Activated naive CD8-positive, alpha-beta T cell treated with anti-CD3 and anti-CD28 coated beads for 36 hours (primary cell): ENCODE measurements around the gene JUND. TPM values are rescaled to one million over a fixed set of nuclear protein-coding genes. Genes with fewer than 3 reads are reported as not detected.

Source experiments
- DNase-seq: peaks from one replicate; pipeline ENCODE4 v3.0.0; 2021
- H3K27ac Mint-ChIP-seq: one replicate; pipeline ENCODE4 v1.8.0; 2022; ENCODE audit warnings: mild to moderate bottlenecking, moderate library complexity, mixed read lengths
- H3K27me3 Mint-ChIP-seq: one replicate; pipeline ENCODE4 v1.8.0; 2022; ENCODE audit warnings: mild to moderate bottlenecking, mixed read lengths
- H3K36me3 Mint-ChIP-seq: one replicate; pipeline ENCODE4 v1.8.0; 2021; ENCODE audit warnings: mild to moderate bottlenecking, mixed read lengths
- H3K4me1 Mint-ChIP-seq: one replicate; pipeline ENCODE4 v1.8.0; 2021; ENCODE audit warnings: mixed read lengths
- H3K4me3 Mint-ChIP-seq: one replicate; pipeline ENCODE4 v1.8.0; 2022; ENCODE audit warnings: mild to moderate bottlenecking, moderate library complexity, mixed read lengths
- H3K9me3 Mint-ChIP-seq: one replicate; pipeline ENCODE4 v1.8.0; 2022; ENCODE audit warnings: mixed read lengths
- total RNA-seq, 2 experiments: library from RNA; stranded (reverse); gene quantifications; one replicate each; pipeline ENCODE4 v1.2.3, GENCODE V29; 2021

The JUND gene
- total RNA-seq, 2 experiments from 2014 or later = 379 to 398 TPM

GRCh38 chr19:18230941-18231734 is 50.3 kb downstream of the JUND start:
- H3K27ac Mint-ChIP-seq = no peak overlapping the region
- peaks cover 83% of the 10 kb centered on the region for H3K27me3 Mint-ChIP-seq
- no peak overlapping the region for H3K4me3 Mint-ChIP-seq
- H3K9me3 Mint-ChIP-seq = peaks cover 6% of the 10 kb centered on the region
- no peak for DNase-seq
- peaks cover 3% of the 10 kb centered on the region for H3K36me3 Mint-ChIP-seq
- H3K4me1 Mint-ChIP-seq = peaks cover 14% of the 10 kb centered on the region

GRCh38 chr19:18229915-18230314 is 51.5 kb downstream of the JUND start:
- H3K4me3 Mint-ChIP-seq = no peak overlapping the region
- peaks cover 3% of the 10 kb centered on the region for H3K36me3 Mint-ChIP-seq
- H3K4me1 Mint-ChIP-seq = peaks cover 22% of the 10 kb centered on the region
- H3K27me3 Mint-ChIP-seq = peaks cover 85% of the 10 kb centered on the region
- peaks cover 6% of the 10 kb centered on the region for H3K9me3 Mint-ChIP-seq
- H3K27ac Mint-ChIP-seq = no peak overlapping the region
- no peak for DNase-seq

Other genes with a start within 250 kb of the JUND start
- gene IL12RB1, start 194.7 kb downstream of the JUND start, total RNA-seq = 10 to 100 TPM; 26.5 to 26.9 TPM
- 10 to 100 TPM; 11.8 to 14.4 TPM for gene MAST3, start 183.8 kb downstream of the JUND start, total RNA-seq
- 10 to 100 TPM; 18.5 to 21.1 TPM for gene PIK3R2, start 128.5 kb downstream of the JUND start, total RNA-seq
- 10 to 100 TPM; 24.7 to 28.1 TPM for gene IFI30, start 107.8 kb downstream of the JUND start, total RNA-seq
- gene MPV17L2, start 88.4 kb downstream of the JUND start, total RNA-seq = 10 to 100 TPM; 15.2 to 16.7 TPM
- 1 to 10 TPM; 3.2 to 3.9 TPM for gene RAB3A, start 77.6 kb downstream of the JUND start, total RNA-seq
- not detected for gene PDE4C, start 55.2 kb downstream of the JUND start, total RNA-seq
- gene IQCN, start 7.2 kb downstream of the JUND start, total RNA-seq = under 1 TPM; 0.29 to 0.32 TPM
- gene LSM4, start 41.5 kb upstream of the JUND start, total RNA-seq = 100 to 1,000 TPM; 419 to 435 TPM
- gene PGPEP1, start 59.0 kb upstream of the JUND start, total RNA-seq = 10 to 100 TPM; 15.7 to 17.8 TPM
- gene GDF15, start 104.5 kb upstream of the JUND start, total RNA-seq = not detected
- gene LRRC25, start 116.0 kb upstream of the JUND start, total RNA-seq = not detected
- gene SSBP4, start 137.8 kb upstream of the JUND start, total RNA-seq = 100 to 1,000 TPM in 1 of 2 experiments, 10 to 100 TPM in 1; 96.1 to 101 TPM
- 10 to 100 TPM; 29.6 to 32.7 TPM for gene ISYNA1, start 156.5 kb upstream of the JUND start, total RNA-seq
- 10 to 100 TPM; 20.0 to 21.0 TPM for gene ELL, start 240.4 kb upstream of the JUND start, total RNA-seq